Skeletal muscle cell (primary cell): ENCODE results near the gene ZNF467.

Source experiments
- DNase-seq: peaks from one replicate; pipeline ENCODE4 v3.0.0-alpha.2; 2010; ENCODE audit warnings: low read depth
- H3K4me3 ChIP-seq: 2 replicates; pipeline ENCODE4 v1.5.1; 2011; ENCODE audit warnings: low read depth, mild to moderate bottlenecking, control low read depth, low read length, moderate library complexity

The ZNF467 gene

DNA sequence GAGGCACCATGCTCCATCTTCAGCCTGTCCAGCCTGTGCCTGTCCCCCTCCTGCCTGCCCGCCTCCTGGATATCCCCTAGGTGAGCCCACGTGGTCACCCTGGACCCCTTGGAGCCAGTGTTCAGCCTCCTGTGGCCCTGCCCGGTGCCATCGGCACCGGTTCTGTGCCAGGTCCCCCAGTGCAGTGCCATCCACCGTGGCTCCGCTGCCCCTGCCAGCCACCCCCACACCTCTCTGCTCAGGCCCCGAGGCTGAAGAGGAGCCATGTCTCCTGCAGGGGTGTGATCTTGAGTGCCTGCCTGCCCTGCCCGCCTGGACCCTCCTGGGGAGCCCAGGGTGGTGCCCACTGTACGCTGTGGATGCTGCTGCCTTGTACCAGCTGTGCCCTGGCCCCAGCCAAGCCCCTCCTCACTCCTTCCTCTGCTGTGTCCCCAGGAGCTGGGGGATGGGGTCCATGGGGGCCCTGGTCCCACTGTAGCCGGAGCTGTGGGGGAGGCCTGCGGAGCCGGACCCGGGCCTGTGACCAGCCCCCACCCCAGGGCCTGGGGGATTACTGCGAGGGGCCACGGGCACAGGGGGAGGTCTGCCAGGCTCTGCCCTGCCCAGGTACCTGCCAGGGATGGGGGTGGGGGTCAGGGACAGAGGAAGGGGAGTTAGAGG is 38.6 kb upstream of the ZNF467 start:
- DNase-seq, result no peak
- H3K4me3 ChIP-seq, result no peak overlapping the region

GRCh38 chr7:149811221-149811620 is 37.8 kb upstream of the ZNF467 start:
- no peak for DNase-seq

GRCh38 chr7:149809215-149809614 is 35.8 kb upstream of the ZNF467 start:
- DNase-seq, result no peak
- H3K4me3 ChIP-seq, result no peak overlapping the region

More at GRCh38 chr7:149811221-149811620, 37.8 kb upstream of the ZNF467 start:
- H3K4me3 ChIP-seq, result no peak overlapping the region

- H3K4me3 ChIP-seq, result no peak overlapping the region
- no peak for DNase-seq
Observed at GRCh38 chr7:149808311-149808710, 34.9 kb upstream of the ZNF467 start.

DNA sequence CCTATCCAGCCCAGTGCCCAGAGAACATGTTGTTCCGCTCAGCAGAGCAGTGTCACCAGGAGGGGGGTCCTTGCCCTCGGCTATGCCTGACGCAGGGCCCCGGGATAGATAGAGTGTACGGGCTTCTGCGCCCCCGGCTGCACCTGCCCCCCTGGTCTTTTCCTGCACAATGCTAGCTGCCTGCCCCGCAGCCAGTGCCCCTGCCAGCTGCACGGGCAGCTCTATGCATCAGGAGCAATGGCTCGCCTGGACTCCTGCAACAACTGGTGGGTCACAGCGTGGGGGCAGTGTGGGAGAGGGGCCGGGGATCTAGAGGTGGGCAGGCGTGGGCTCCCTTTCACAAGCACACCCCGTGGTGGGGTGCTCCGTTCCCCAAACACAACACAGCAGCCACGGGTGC is 33.3 kb upstream of the ZNF467 start:
- no peak overlapping the region for H3K4me3 ChIP-seq
- DNase-seq, result no peak

DNA sequence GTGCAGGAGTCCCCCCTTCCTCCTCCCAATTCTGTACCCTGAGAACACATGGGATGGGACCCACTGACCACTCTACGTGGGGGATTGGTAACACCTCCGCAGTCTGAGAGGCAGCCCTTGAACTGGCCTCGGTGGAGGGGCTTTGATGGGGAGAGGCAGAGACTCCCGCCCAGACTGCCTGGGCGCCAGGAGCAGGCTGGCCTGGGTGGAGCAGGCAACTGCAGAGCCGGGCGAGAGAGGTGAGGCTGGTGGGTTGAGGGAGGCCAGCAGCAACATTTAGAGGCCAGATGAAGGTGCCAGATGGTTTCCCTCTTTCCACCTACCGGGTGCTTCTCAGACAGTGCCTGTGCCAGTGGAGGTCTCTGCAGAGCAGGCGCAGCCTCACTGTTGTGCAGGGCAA is 30.7 kb upstream of the ZNF467 start:
- no peak for DNase-seq
- H3K4me3 ChIP-seq, result no peak overlapping the region

- no peak overlapping the region for H3K4me3 ChIP-seq
- DNase-seq, result no peak
Observed at GRCh38 chr7:149803551-149804074, 30.2 kb upstream of the ZNF467 start.

- no peak overlapping the region for H3K4me3 ChIP-seq
Observed at GRCh38 chr7:149802966-149803365, 29.6 kb upstream of the ZNF467 start.

DNA sequence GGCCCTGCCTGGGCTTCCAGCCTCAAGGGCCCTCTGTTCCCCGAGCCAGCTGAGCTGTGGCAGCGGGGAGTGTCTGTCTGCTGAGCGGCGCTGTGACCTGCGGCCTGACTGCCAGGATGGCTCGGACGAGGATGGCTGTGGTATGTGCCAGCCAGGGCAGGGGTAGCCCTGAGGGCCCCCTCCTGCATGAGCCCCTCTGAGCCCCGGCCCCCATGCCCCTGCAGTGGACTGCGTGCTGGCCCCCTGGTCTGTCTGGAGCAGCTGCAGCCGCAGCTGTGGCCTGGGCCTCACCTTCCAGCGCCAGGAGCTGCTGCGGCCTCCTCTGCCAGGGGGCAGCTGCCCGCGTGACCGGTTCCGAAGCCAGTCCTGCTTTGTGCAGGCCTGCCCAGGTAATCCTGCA is 28.4 kb upstream of the ZNF467 start:
- no peak for DNase-seq
- no peak overlapping the region for H3K4me3 ChIP-seq

More at GRCh38 chr7:149802966-149803365, 29.6 kb upstream of the ZNF467 start:
- no peak for DNase-seq

DNA sequence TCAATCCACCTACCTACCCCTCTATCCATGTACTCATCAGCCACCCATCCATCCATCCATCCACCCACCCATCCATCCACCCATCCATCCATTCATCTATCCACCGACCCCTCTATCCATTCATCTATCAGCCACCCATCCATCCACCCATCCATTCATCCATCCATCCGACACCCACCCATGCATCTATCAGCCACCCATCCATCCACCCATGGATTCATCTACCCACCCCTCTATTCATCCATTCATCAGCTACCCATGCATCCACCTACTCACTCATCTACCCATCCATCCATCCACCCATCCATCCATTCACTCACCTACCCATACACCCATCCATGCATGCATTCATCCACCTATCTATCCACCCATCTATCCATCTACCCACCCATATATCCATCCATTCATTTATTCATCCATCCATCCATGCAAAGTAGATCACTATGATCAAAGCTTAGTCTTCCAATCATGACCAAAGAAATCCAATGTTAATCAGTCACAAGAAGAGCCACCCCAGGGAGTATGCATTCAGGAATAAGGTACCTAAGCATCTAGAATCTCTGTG is 27.7 kb upstream of the ZNF467 start:
- H3K4me3 ChIP-seq, result no peak overlapping the region
- DNase-seq, result no peak

GRCh38 chr7:149800169-149800555 is 26.8 kb upstream of the ZNF467 start:
- no peak for DNase-seq
- no peak overlapping the region for H3K4me3 ChIP-seq

GRCh38 chr7:149799397-149800168 is 26.2 kb upstream of the ZNF467 start:
- DNase-seq, result no peak

DNA sequence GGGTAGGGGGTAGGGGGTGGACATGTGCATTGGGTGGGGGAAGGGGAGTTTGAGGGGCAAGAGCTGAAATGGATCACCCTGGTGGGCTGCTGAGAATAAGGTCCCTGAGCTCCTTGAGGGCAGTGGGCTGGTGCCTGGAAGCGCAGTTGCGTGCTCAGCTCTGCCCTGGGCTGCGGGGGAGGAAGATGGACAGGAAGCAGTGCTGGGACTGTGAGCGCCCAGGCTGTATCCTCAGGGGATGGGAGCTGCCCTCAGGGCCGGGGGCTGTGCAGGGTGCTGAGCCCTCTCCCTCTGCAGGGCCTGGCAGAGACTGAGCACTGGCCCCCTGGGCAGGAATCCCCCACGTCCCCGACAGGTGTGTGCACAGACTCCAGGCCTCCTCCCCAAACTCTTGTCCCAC is 24.4 kb upstream of the ZNF467 start:
- H3K4me3 ChIP-seq, result no peak overlapping the region
- DNase-seq, result no peak

More at GRCh38 chr7:149799397-149800168, 26.2 kb upstream of the ZNF467 start:
- no peak overlapping the region for H3K4me3 ChIP-seq

- H3K4me3 ChIP-seq, result no peak overlapping the region
- no peak for DNase-seq
Observed at GRCh38 chr7:149796287-149796860, 23.0 kb upstream of the ZNF467 start.

- no peak overlapping the region for H3K4me3 ChIP-seq
- DNase-seq, result no peak
Observed at GRCh38 chr7:149795126-149795525, 21.7 kb upstream of the ZNF467 start.

DNA sequence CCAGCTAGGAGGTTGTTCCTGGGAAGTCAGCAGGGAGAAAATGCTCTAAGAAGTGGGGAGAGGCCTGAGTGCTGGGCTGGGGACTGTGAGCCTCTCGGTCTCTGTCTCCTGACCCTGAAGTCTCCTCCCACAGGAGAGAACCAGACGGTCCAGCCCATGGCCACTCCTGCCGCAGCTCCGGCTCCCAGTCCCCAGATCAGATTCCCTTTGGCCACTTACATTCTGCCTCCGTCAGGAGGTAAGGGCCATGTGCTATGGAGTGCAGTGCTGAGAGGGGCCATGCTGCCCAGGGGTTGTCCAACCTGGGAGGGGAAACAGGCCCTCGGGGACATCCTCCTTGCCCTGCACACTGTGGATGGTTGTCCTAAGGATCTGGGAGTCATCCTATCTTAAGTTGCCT is 21.3 kb upstream of the ZNF467 start:
- no peak overlapping the region for H3K4me3 ChIP-seq
- DNase-seq, result no peak

GRCh38 chr7:149793261-149793660 is 19.9 kb upstream of the ZNF467 start:
- no peak overlapping the region for H3K4me3 ChIP-seq
- no peak for DNase-seq

DNA sequence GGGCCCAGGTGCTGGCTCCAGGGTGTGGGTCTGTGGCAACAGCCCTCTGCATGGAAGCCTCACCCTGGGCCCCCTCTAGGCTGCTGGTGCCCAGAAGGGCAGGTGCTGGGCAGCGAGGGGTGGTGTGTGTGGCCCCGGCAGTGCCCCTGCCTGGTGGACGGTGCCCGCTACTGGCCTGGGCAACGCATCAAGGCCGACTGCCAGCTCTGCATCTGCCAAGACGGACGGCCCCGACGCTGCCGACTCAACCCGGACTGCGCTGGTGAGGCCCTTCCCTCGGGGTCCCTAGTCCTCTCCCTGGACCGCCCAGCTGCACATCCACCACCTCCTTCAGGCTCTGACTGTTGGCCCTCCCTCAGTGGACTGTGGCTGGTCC is 18.8 kb upstream of the ZNF467 start:
- no peak for DNase-seq
- no peak overlapping the region for H3K4me3 ChIP-seq

DNA sequence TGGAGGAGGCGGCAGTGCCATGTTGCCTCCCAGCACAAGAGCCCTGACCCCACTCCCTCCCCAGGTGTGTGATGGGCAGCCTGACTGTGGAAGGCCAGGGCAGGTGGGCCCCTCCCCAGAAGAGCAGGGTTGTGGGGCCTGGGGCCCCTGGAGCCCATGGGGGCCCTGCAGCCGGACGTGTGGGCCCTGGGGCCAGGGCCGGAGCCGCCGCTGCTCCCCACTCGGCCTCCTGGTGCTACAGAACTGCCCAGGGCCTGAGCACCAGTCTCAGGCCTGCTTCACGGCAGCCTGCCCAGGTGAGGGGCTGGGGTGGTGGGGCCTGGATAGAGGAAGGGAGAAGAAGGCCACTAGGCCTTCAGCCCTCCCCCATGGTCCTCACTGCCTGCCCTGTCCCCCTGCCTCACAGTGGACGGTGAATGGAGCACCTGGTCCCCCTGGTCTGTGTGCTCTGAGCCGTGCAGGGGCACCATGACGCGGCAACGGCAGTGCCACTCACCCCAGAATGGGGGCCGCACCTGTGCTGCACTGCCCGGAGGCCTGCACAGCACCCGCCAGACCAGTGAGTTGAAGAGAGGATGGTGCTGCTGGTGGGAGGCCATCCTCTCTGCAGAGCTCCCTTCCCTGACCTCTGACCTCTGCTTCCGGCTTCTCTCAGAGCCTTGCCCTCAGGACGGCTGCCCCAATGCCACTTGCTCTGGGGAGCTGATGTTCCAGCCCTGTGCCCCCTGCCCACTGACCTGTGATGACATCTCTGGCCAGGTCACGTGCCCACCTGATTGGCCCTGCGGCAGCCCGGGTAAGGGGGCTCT is 18.2 kb upstream of the ZNF467 start:
- H3K4me3 ChIP-seq, result no peak overlapping the region
- no peak for DNase-seq
